K562 (cell line): ENCODE data around the gene OSCP1. TPM values are rescaled to one million over a fixed set of nuclear protein-coding genes. Genes with fewer than 3 reads are reported as not detected.

Source experiments
- CCAR2 ChIP-seq: fragments of 200-400 bp; formaldehyde crosslinking; IDR thresholded peaks from 2 replicates; pipeline ENCODE4 v1.6.1; 2017; ENCODE audit warnings: mild to moderate bottlenecking, low read depth, low read length
- DPF2 ChIP-seq: fragments of 450-650 bp; IDR thresholded peaks from 2 replicates; pipeline ENCODE4 v1.6.1; 2016
- ELF1 ChIP-seq: fragments of 200-800 bp; sonication (Bioruptor generic); IDR thresholded peaks from 2 replicates; pipeline ENCODE4 v1.6.1; 2016; ENCODE audit warnings: missing genetic modification characterization, missing compliant biosample characterization
- HDAC8 ChIP-seq: fragments of 450-650 bp; IDR thresholded peaks from 2 replicates; pipeline ENCODE4 v1.6.1; 2016; ENCODE audit warnings: mild to moderate bottlenecking, missing genetic modification characterization, moderate library complexity, missing compliant biosample characterization
- JUND ChIP-seq, 2 experiments: IDR thresholded peaks; 2 replicates in 1 of 2; 3 replicates in 1 of 2; pipeline ENCODE4 v1.6.1; 2011; ENCODE audit warnings: borderline replicate concordance in 2 of 2, low read depth in 2 of 2, low read length in 2 of 2, improper control_type of control experiment in 1 of 2, missing biosample characterization in 1 of 2, missing genetic modification characterization in 1 of 2, missing genetic modification reagents in 1 of 2
- KDM1A ChIP-seq, 2 experiments: fragments of 450-650 bp; IDR thresholded peaks; 2 replicates each; pipeline ENCODE4 v1.6.1; 2016; ENCODE audit warnings: mild to moderate bottlenecking in 2 of 2
- MEF2A ChIP-seq: IDR thresholded peaks from 2 replicates; pipeline ENCODE4 v1.6.1; 2011; ENCODE audit warnings: low read depth, mild to moderate bottlenecking, low read length, moderate library complexity; ENCODE audit not compliant: control insufficient read depth
- PHF20 ChIP-seq: fragments of 450-650 bp; IDR thresholded peaks from 2 replicates; pipeline ENCODE4 v1.6.1; 2018; ENCODE audit not compliant: partially characterized antibody
- POLR2AphosphoS5 ChIP-seq: IDR thresholded peaks from 2 replicates; pipeline ENCODE4 v1.6.1; 2011; ENCODE audit warnings: mild to moderate bottlenecking, low read depth, low read length, moderate library complexity; ENCODE audit not compliant: control insufficient read depth, insufficient read depth
- PRPF4 ChIP-seq: fragments of 200-400 bp; formaldehyde crosslinking; IDR thresholded peaks from one replicate; pipeline ENCODE4 v1.6.1; 2017; ENCODE audit warnings: low read length, low read depth, mild to moderate bottlenecking; ENCODE audit not compliant: insufficient read depth, poor library complexity, severe bottlenecking
- SAP30 ChIP-seq: fragments of 200-600 bp; sonication (generic); IDR thresholded peaks from 2 replicates; pipeline ENCODE4 v1.6.1; 2012; ENCODE audit warnings: borderline replicate concordance, low read depth, mild to moderate bottlenecking, moderate library complexity, low read length, control low read depth, inconsistent platforms; ENCODE audit not compliant: insufficient read depth, poor library complexity, severe bottlenecking
- TGIF2 ChIP-seq: sonication (generic); formaldehyde crosslinking; IDR thresholded peaks from 2 replicates; pipeline ENCODE4 v1.8.1; 2022; ENCODE audit warnings: mild to moderate bottlenecking, missing genetic modification reagents, moderate library complexity
- ZNF282 ChIP-seq: sonication (generic); formaldehyde crosslinking; IDR thresholded peaks from 2 replicates; pipeline ENCODE4 v1.8.1; 2023; ENCODE audit warnings: missing genetic modification reagents
- polyA plus RNA-seq, 8 experiments: library from polyadenylated mRNA; depleted of rRNA in 4 of 8; stranded (reverse) in 5 of 8; unstranded in 3 of 8; fragments of >200 nt; fragmentation: Nextera tagmentation in 2 of 8; fragmentation: Illumina TruSeq in 1 of 8; extraction: Ambion mirVana in 2 of 8; extraction: Trizol in 1 of 8; gene quantifications; 2 replicates each; pipeline versions ENCODE4 v1.2.1 to v1.2.3, GENCODE V29; 2011 to 2014; ENCODE audit warnings: inconsistent platforms in 1 of 8, missing spikeins in 1 of 8
- total RNA-seq, 7 experiments: library from RNA; depleted of rRNA in 6 of 7; stranded (reverse); fragments of >200 nt in 6 of 7; fragmentation: Illumina TruSeq in 2 of 7; extraction: Trizol in 2 of 7; gene quantifications; 2 replicates each; pipeline versions ENCODE4 v1.2.1 to v1.2.3, GENCODE V29; 2011 to 2021; ENCODE audit warnings: low replicate concordance in 1 of 7
- TF ChIP-seq, protein P1 (sequence below): sonication (generic); formaldehyde crosslinking; IDR thresholded peaks from 2 replicates; pipeline ENCODE4 v1.8.1; 2023; ENCODE audit warnings: mild to moderate bottlenecking, missing genetic modification reagents
- TF ChIP-seq, protein P2 (sequence below): fragments of 450-650 bp; IDR thresholded peaks from 2 replicates; pipeline ENCODE4 v1.6.1; 2017; ENCODE audit warnings: mild to moderate bottlenecking, moderate library complexity
- TF ChIP-seq, protein P3 (sequence below): fragments of 250-450 bp; sonication (Bioruptor Pico); IDR thresholded peaks from 2 replicates; pipeline ENCODE4 v1.8.0; 2022; ENCODE audit warnings: moderate library complexity, mild to moderate bottlenecking, inconsistent platforms
- TF ChIP-seq, protein P4 (sequence below): fragments of 250-450 bp; sonication (Bioruptor Pico); IDR thresholded peaks from 2 replicates; pipeline ENCODE4 v1.8.0; 2021; ENCODE audit warnings: moderate library complexity, mild to moderate bottlenecking, inconsistent platforms
- TF ChIP-seq, protein P5 (sequence below): fragments of 250-450 bp; sonication (Bioruptor Pico); IDR thresholded peaks from 2 replicates; pipeline ENCODE4 v1.8.0; 2022; ENCODE audit warnings: inconsistent platforms

Gene OSCP1
- total and polyA plus RNA-seq, 9 of the 15 experiments (the other 6 are each of a cell fraction or from before 2014, with no cell fraction given): 0.15 to 0.40 (median 0.33) TPM; not detected in 5

- TF ChIP-seq, protein P1, sequence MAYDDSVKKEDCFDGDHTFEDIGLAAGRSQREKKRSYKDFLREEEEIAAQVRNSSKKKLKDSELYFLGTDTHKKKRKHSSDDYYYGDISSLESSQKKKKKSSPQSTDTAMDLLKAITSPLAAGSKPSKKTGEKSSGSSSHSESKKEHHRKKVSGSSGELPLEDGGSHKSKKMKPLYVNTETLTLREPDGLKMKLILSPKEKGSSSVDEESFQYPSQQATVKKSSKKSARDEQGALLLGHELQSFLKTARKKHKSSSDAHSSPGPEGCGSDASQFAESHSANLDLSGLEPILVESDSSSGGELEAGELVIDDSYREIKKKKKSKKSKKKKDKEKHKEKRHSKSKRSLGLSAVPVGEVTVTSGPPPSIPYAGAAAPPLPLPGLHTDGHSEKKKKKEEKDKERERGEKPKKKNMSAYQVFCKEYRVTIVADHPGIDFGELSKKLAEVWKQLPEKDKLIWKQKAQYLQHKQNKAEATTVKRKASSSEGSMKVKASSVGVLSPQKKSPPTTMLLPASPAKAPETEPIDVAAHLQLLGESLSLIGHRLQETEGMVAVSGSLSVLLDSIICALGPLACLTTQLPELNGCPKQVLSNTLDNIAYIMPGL (CRISPR knock-in tag): no peak
- no peak for TF ChIP-seq PHF20
- peak; percentile 42; the same call in 1 of the 2 replicates for TF ChIP-seq ELF1 (tag)
- peak; percentile 24; the same call in 1 of the 2 replicates for TF ChIP-seq DPF2
- TF ChIP-seq ZNF282 (CRISPR knock-in tag): no peak
- peak; percentile 31 to 81; a peak in 2 of 4 replicates for TF ChIP-seq KDM1A (IDR thresholded peaks at IDR 0.05)
- no peak for TF ChIP-seq POLR2AphosphoS5
- no peak for TF ChIP-seq CCAR2
- TF ChIP-seq, protein P2, sequence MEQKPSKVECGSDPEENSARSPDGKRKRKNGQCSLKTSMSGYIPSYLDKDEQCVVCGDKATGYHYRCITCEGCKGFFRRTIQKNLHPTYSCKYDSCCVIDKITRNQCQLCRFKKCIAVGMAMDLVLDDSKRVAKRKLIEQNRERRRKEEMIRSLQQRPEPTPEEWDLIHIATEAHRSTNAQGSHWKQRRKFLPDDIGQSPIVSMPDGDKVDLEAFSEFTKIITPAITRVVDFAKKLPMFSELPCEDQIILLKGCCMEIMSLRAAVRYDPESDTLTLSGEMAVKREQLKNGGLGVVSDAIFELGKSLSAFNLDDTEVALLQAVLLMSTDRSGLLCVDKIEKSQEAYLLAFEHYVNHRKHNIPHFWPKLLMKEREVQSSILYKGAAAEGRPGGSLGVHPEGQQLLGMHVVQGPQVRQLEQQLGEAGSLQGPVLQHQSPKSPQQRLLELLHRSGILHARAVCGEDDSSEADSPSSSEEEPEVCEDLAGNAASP: no peak
- TF ChIP-seq, protein P3, sequence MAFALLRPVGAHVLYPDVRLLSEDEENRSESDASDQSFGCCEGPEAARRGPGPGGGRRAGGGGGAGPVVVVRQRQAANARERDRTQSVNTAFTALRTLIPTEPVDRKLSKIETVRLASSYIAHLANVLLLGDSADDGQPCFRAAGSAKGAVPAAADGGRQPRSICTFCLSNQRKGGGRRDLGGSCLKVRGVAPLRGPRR (CRISPR knock-in tag): no peak
- no peak for TF ChIP-seq SAP30
- 0 out of 2 replicates have a peak, but pooled peaks have one; percentile 18 for TF ChIP-seq JUND (IDR thresholded peaks at IDR 0.05; ENCODE audit: borderline replicate concordance, low read depth, low read length)
- peak; percentile 58; the same call in 1 of the 3 replicates for TF ChIP-seq JUND (tag; IDR thresholded peaks at IDR 0.05; ENCODE audit: borderline replicate concordance, low read depth, low read length)
- TF ChIP-seq MEF2A: no peak
- no peak for TF ChIP-seq HDAC8 (tag)
- TF ChIP-seq PRPF4: no peak
- TF ChIP-seq TGIF2: no peak
- TF ChIP-seq, protein P4, sequence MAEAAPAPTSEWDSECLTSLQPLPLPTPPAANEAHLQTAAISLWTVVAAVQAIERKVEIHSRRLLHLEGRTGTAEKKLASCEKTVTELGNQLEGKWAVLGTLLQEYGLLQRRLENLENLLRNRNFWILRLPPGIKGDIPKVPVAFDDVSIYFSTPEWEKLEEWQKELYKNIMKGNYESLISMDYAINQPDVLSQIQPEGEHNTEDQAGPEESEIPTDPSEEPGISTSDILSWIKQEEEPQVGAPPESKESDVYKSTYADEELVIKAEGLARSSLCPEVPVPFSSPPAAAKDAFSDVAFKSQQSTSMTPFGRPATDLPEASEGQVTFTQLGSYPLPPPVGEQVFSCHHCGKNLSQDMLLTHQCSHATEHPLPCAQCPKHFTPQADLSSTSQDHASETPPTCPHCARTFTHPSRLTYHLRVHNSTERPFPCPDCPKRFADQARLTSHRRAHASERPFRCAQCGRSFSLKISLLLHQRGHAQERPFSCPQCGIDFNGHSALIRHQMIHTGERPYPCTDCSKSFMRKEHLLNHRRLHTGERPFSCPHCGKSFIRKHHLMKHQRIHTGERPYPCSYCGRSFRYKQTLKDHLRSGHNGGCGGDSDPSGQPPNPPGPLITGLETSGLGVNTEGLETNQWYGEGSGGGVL (CRISPR knock-in tag): no peak
- TF ChIP-seq, protein P5, sequence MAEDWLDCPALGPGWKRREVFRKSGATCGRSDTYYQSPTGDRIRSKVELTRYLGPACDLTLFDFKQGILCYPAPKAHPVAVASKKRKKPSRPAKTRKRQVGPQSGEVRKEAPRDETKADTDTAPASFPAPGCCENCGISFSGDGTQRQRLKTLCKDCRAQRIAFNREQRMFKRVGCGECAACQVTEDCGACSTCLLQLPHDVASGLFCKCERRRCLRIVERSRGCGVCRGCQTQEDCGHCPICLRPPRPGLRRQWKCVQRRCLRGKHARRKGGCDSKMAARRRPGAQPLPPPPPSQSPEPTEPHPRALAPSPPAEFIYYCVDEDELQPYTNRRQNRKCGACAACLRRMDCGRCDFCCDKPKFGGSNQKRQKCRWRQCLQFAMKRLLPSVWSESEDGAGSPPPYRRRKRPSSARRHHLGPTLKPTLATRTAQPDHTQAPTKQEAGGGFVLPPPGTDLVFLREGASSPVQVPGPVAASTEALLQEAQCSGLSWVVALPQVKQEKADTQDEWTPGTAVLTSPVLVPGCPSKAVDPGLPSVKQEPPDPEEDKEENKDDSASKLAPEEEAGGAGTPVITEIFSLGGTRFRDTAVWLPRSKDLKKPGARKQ (CRISPR knock-in tag): no peak
Measured at GRCh38 chr1:36479505-36480051, 29.3 kb upstream of the OSCP1 start (continued).
